Pancreas (tissue), 10 donors: ENCODE results near the gene ARL2BP. TPM values are rescaled to one million over a fixed set of nuclear protein-coding genes. Genes with fewer than 3 reads are reported as not detected.

Experiments used
- ATAC-seq, 4 donors: fragments of 200-7000 bp; cut with Tn5 transposase; one replicate each; pipeline versions ENCODE4 v1.8.0 to v1.9.1; 2020; ENCODE audit warnings: mild to moderate bottlenecking in 4 of 4, moderate library complexity in 4 of 4
- DNase-seq, 6 donors: peaks; one replicate each; pipeline ENCODE4 v3.0.0-alpha.2; 2020
- FAIRE-seq: peaks from 2 replicates; lab custom pipeline; 2012; peaks lifted over from hg19 to GRCh38; lab: Jason Lieb, UNC
- H3K27ac ChIP-seq, 4 donors: fragments of 200-600 bp; sonication (generic); 1 replicate in 3 of 4; 2 replicates in 1 of 4; pipeline versions ENCODE4 v1.5.0 to v1.8.0; 2020
- H3K27me3 ChIP-seq, 4 donors: fragments of 200-600 bp; one replicate each; pipeline ENCODE4 v1.8.0; 2021
- H3K36me3 ChIP-seq, 3 donors: fragments of 200-600 bp; sonication (generic) in 1 of 3; one replicate each; pipeline versions ENCODE4 v1.5.0 to v1.8.0; 2020 to 2021
- H3K4me1 ChIP-seq, 3 donors: fragments of 200-600 bp; one replicate each; pipeline ENCODE4 v1.8.0; 2021
- H3K4me3 ChIP-seq, 4 donors: fragments of 200-600 bp; sonication (generic) in 2 of 4; one replicate each; pipeline versions ENCODE4 v1.5.0 to v1.8.0; 2020 to 2021
- H3K9me3 ChIP-seq, 4 donors: fragments of 200-600 bp; one replicate each; pipeline ENCODE4 v1.8.0; 2021
- CTCF ChIP-seq, 4 donors: fragments of 200-600 bp; sonication (generic) in 3 of 4; IDR thresholded peaks; one replicate each; pipeline versions ENCODE4 v1.5.0 to v1.8.0; 2021; ENCODE audit warnings: antibody characterized with exemption in 4 of 4
- WGBS, 2 donors: extraction: QIAGEN DNeasy Blood & Tissue Kit; methylation state at CpG; one replicate each; pipeline ENCODE4 v1.1.7; 2013; 5-methylcytosine and 5-hydroxymethylcytosine counted together
- intact Hi-C, 3 donors: fragments of 100-400 bp; cut with DNase I; formaldehyde crosslinking; loops; one replicate each; pipeline versions ENCODE4 v1.11.1 to v1.14.2; 2022
- polyA plus RNA-seq, 2 donors: library from polyadenylated mRNA; stranded (reverse); fragments of 200-250 nt; gene quantifications; one replicate each; pipeline ENCODE4 v1.2.3, GENCODE V29; 2013
- total RNA-seq, 6 donors: library from RNA; stranded (reverse); fragmentation: NEBNext Ultra II Directional in 4 of 6; extraction: Animal tissue kit (Norgen Biotek cat#: 25700) in 4 of 6; gene quantifications; one replicate each; pipeline versions ENCODE4 v1.2.1 to v1.2.4, GENCODE V29; 2021 to 2023
- donor health status: healthy with polysubstance abuse.
- donor health status: DM: no; HTN: no; CAD: no; lungs with moderate emphysema.
- donor health status: DM: no; HTN: no; CAD: no.
- donor health status: control.
- donor health status: control.
- donor health status: Bipolar disorder and iron deficiency.
- donor health status: DM: yes; HTN: yes; CAD: no.
- donor health status: DM: no; HTN: no; CAD: no.
- donor health status: DM: no; HTN: no; CAD: no.
- donor health status: DM: yes; HTN: yes; CAD: no.

Gene ARL2BP
- total and polyA plus RNA-seq, 8 donors = 10.8 to 22.5 (median 14.7) TPM

- Histone ChIP-seq H3K27me3 (no peaks in the 10 kb centered on the region), H3K36me3 (peaks cover 0 to 27% (median 5%) of the 10 kb centered on the region in 3 donors), H3K4me3 (no peak overlapping the region), H3K9me3 (no peaks in the 10 kb centered on the region), H3K27ac (no peak overlapping the region), H3K4me1 (peaks cover 0 to under 1% (median 0%) of the 10 kb centered on the region in 3 donors)
- no peak for FAIRE-seq
- intact Hi-C loops = no loop called here
- peak in 2 of 6 donors; percentile 5 to 44 for DNase-seq
- TF ChIP-seq CTCF (IDR thresholded peaks at IDR 0.05) = no peak
- 87% methylated on average over 13 of the region's 13 CpGs for WGBS, 2 donors
- ATAC-seq = no peak
These were observed 12.5 kb downstream of the ARL2BP start for GRCh38 chr16:57257455-57258070.

- FAIRE-seq = no peak
- no peaks in the 10 kb centered on the region for H3K27me3 ChIP-seq
- no peak overlapping the region for H3K4me3 ChIP-seq
- H3K27ac ChIP-seq = no peak overlapping the region
- DNase-seq = peak in 3 of 6 donors; percentile 2 to 40 (median 12)
- ATAC-seq = no peak
- H3K4me1 ChIP-seq = peaks cover 0 to 9% (median 5%) of the 10 kb centered on the region in 3 donors
- peaks cover 0 to 27% (median 5%) of the 10 kb centered on the region in 3 donors for H3K36me3 ChIP-seq
- no peak for TF ChIP-seq CTCF (IDR thresholded peaks at IDR 0.05)
- intact Hi-C loops = no loop called here
- H3K9me3 ChIP-seq = no peaks in the 10 kb centered on the region
- 98% methylated on average over 18 of the region's 18 CpGs for WGBS, 2 donors
These were observed 13.3 kb downstream of the ARL2BP start for GRCh38 chr16:57258226-57258909.

DNA sequence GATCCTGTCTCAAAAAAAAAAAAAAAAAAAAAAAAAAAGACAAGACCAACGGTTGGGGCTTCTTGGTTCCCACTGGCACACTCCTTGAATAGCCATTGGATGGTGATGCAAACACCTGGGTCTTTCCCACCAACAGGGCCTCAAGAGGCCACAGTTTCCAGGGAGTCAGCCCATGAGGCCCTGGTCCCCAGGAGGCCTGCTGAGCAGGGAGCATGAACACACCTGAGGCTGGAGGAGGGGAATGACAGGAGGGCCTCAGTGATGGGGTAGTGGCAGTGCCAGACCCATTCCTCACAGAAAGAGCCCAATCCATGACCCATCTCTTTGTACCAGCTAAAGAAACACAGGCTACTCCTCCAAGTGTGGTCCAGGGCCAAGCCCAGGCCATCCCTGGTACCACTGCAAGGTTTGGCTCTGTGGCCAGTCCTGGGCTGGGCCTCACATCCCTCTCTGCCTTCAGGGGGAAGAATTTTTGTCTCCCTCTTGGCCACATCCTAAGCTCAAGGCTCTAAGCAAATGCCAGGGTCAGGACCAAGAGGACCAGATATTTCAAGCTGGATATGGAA lies 13.9 kb downstream of the ARL2BP start:
- no peak overlapping the region for H3K4me3 ChIP-seq
- H3K36me3 ChIP-seq = peaks cover 0 to 27% (median 5%) of the 10 kb centered on the region in 3 donors
- 32 to 33% methylated on average over 1 of the region's 1 CpG for WGBS, 2 donors
- DNase-seq (peak in 3 of 6 donors; percentile 0 to 39 (median 12)), FAIRE-seq (no peak), ATAC-seq (peak in 1 of 4 donors; percentile 35)
- H3K27ac ChIP-seq = no peak overlapping the region
- H3K4me1 ChIP-seq = peaks cover 0 to 15% (median 12%) of the 10 kb centered on the region in 3 donors
- no peak for TF ChIP-seq CTCF (IDR thresholded peaks at IDR 0.05)
- no peaks in the 10 kb centered on the region for H3K27me3 ChIP-seq
- intact Hi-C loops = no loop called here
- no peaks in the 10 kb centered on the region for H3K9me3 ChIP-seq

GRCh38 chr16:57260294-57260929 lies 15.4 kb downstream of the ARL2BP start:
- peak overlapping the region in 1 of 4 donors; percentile 19 for H3K27ac ChIP-seq
- FAIRE-seq = no peak
- intact Hi-C loops = no loop called here
- peak in 3 of 6 donors; percentile 0 to 47 (median 7) for DNase-seq
- no peaks in the 10 kb centered on the region for H3K9me3 ChIP-seq
- H3K4me3 ChIP-seq = no peak overlapping the region
- H3K27me3 ChIP-seq = no peaks in the 10 kb centered on the region
- no peak for ATAC-seq
- no peak for TF ChIP-seq CTCF (IDR thresholded peaks at IDR 0.05)
- 80 to 82% methylated on average over 16 of the region's 16 CpGs for WGBS, 2 donors
- H3K36me3 ChIP-seq = peaks cover 0 to 22% (median 5%) of the 10 kb centered on the region in 3 donors
- peaks cover 10 to 24% (median 22%) of the 10 kb centered on the region in 3 donors for H3K4me1 ChIP-seq
